Measurements from ENCODE around the gene PBXIP1.

The PBXIP1 gene

GRCh38 chr1:154956544-154956941 is 644 bp upstream of the PBXIP1 start:
- DNase-seq = peak in 1 of 2 experiments; percentile 14

GRCh38 chr1:154955039-154955717 is 721 bp downstream of the PBXIP1 start:
- peak; percentile 92 for DNase-seq

GRCh38 chr1:154954541-154954940 is 1.4 kb downstream of the PBXIP1 start:
- DNase-seq = no peak

GRCh38 chr1:154953611-154954038 is 2.3 kb downstream of the PBXIP1 start:
- DNase-seq = no peak

GRCh38 chr1:154952664-154953063 is 3.2 kb downstream of the PBXIP1 start:
- no peak for DNase-seq

GRCh38 chr1:154951901-154952657 is 3.8 kb downstream of the PBXIP1 start:
- no peak for DNase-seq

- no peak for DNase-seq
Observed at GRCh38 chr1:154948079-154948478, 7.8 kb downstream of the PBXIP1 start.

GRCh38 chr1:154945962-154946850 is 9.7 kb downstream of the PBXIP1 start:
- no peak for DNase-seq

- no peak for DNase-seq
Observed at GRCh38 chr1:154945160-154945961, 10.5 kb downstream of the PBXIP1 start.

- DNase-seq = no peak
Observed at GRCh38 chr1:154944401-154945159, 11.3 kb downstream of the PBXIP1 start.

- DNase-seq = peak; percentile 51 to 56
Observed at GRCh38 chr1:154943649-154944400, 12.1 kb downstream of the PBXIP1 start.

GRCh38 chr1:154941333-154942013 is 14.4 kb downstream of the PBXIP1 start:
- DNase-seq = no peak

GRCh38 chr1:154940651-154941194 is 15.2 kb downstream of the PBXIP1 start:
- DNase-seq = no peak

GRCh38 chr1:154940213-154940560 is 15.7 kb downstream of the PBXIP1 start:
- DNase-seq = no peak

- no peak for DNase-seq
Observed at GRCh38 chr1:154938604-154939399, 17.1 kb downstream of the PBXIP1 start.

- no peak for DNase-seq
Observed at GRCh38 chr1:154937988-154938386, 17.9 kb downstream of the PBXIP1 start.

- DNase-seq = peak; percentile 96 to 97
Observed at GRCh38 chr1:154937085-154937987, 18.6 kb downstream of the PBXIP1 start.

GRCh38 chr1:154936555-154937084 is 19.3 kb downstream of the PBXIP1 start, which contains the start of gene PMVK:
PMVK (minus strand) TSS chr1:154936719; CDS start chr1:154936685, 34 bp downstream.
- DNase-seq = peak; percentile 97 to 98
